ENCODE results near the gene HCN1.
"Not testable (repeated sequence)": the region's sequence is repeated elsewhere in the genome, so short reads cannot be mapped to it uniquely, and the experiment has no call there.

HCN1 gene

DNA sequence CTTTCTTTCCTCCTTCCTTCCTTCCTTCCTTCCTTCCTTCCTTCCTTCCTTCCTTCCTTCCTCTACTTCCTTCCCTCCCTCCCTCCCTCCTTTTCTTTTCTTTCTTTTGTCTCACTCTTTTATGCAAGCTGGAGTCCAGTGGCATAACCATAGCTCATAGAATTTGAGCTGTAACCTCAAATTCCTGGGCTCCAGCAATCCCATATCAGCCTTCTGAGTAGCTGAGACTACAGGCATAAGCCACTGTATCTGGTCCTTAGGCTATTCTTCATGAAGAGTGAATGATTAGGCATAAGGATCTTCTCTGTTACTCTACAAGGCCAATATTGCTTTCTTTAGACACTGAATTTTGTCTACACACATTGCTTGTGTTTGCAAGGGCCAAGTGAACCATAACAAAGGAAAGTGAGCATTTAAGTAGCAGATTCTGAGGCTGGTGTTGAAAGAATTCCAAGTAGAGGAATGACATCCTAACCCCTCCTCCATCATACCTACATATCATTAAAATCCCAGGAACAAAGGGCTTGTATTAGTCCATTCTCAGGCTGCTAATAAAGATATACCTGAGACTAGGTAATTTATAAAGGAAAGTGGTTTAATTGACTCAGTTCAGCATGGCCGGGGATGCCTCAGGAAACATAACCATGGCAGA is 293.2 kb downstream of the HCN1 start:
- Histone ChIP-seq H3K9me3 (ENCODE audit: control insufficient read depth, low read length) (no peaks in the 10 kb centered on the region), H3K27ac (ENCODE audit: insufficient read depth, low read depth, low read length, poor library complexity, severe bottlenecking) (no peak overlapping the region), H3K36me3 (ENCODE audit: control insufficient read depth, insufficient read depth, low read length) (no peaks in the 10 kb centered on the region), H3K27me3 (ENCODE audit: control insufficient read depth, insufficient read depth, low read length, poor library complexity, severe bottlenecking) (no peaks in the 10 kb centered on the region), H3K4me3 (ENCODE audit: insufficient read depth, low read depth, low read length) (no peak overlapping the region), H3K4me1 (ENCODE audit: control insufficient read depth, insufficient read depth, low read length) (peaks cover 4% of the 10 kb centered on the region)
- 86 to 94% methylated on average over 1 of the region's 1 CpG for WGBS, 2 experiments

DNA sequence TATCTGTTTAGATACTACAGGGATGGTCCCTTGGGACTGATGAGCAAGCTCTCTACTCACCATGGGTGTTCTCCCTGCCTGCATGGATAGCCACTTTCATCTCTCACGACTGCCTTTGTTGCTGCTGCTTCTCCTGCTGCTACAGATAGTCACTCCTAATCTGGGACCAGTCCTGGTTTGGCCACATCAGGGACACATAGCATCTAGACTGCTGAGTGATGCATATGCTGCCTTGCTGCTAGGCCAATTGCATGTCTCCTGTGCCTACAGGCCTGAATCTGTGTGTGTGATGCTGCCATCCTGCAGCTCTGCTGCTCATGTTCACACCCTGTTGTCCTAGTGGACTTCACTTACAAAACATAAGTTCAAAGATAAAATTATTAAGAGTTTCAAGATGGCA is 297.1 kb downstream of the HCN1 start:
- peaks cover 4% of the 10 kb centered on the region for H3K4me1 ChIP-seq (ENCODE audit: control insufficient read depth, insufficient read depth, low read length)
- no peaks in the 10 kb centered on the region for H3K27me3 ChIP-seq (ENCODE audit: control insufficient read depth, insufficient read depth, low read length, poor library complexity, severe bottlenecking)
- WGBS, 2 experiments: 15 to 17% methylated on average over 1 of the region's 1 CpG
- no peaks in the 10 kb centered on the region for H3K9me3 ChIP-seq (ENCODE audit: control insufficient read depth, low read length)
- H3K36me3 ChIP-seq (ENCODE audit: control insufficient read depth, insufficient read depth, low read length): no peaks in the 10 kb centered on the region
- no peak overlapping the region for H3K27ac ChIP-seq (ENCODE audit: insufficient read depth, low read depth, low read length, poor library complexity, severe bottlenecking)
- H3K4me3 ChIP-seq (ENCODE audit: insufficient read depth, low read depth, low read length): no peak overlapping the region

- H3K36me3 ChIP-seq (ENCODE audit: control insufficient read depth, insufficient read depth, low read length): no peaks in the 10 kb centered on the region
- 94 to 100% methylated on average over 4 to 5 of the region's 6 CpGs for WGBS, 2 experiments
- no peak overlapping the region for H3K4me3 ChIP-seq (ENCODE audit: insufficient read depth, low read depth, low read length)
- H3K9me3 ChIP-seq (ENCODE audit: control insufficient read depth, low read length): no peaks in the 10 kb centered on the region
- H3K4me1 ChIP-seq (ENCODE audit: control insufficient read depth, insufficient read depth, low read length): no peaks in the 10 kb centered on the region
- H3K27me3 ChIP-seq (ENCODE audit: control insufficient read depth, insufficient read depth, low read length, poor library complexity, severe bottlenecking): no peaks in the 10 kb centered on the region
- no peak overlapping the region for H3K27ac ChIP-seq (ENCODE audit: insufficient read depth, low read depth, low read length, poor library complexity, severe bottlenecking)
These were observed 310.7 kb downstream of the HCN1 start for GRCh38 chr5:45385321-45386058.

- Histone ChIP-seq H3K27ac (ENCODE audit: insufficient read depth, low read depth, low read length, poor library complexity, severe bottlenecking) (no peak overlapping the region), H3K4me1 (ENCODE audit: control insufficient read depth, insufficient read depth, low read length) (no peaks in the 10 kb centered on the region), H3K27me3 (ENCODE audit: control insufficient read depth, insufficient read depth, low read length, poor library complexity, severe bottlenecking) (no peaks in the 10 kb centered on the region), H3K36me3 (ENCODE audit: control insufficient read depth, insufficient read depth, low read length) (no peaks in the 10 kb centered on the region), H3K4me3 (ENCODE audit: insufficient read depth, low read depth, low read length) (no peak overlapping the region), H3K9me3 (ENCODE audit: control insufficient read depth, low read length) (no peaks in the 10 kb centered on the region)
- WGBS, 2 experiments: 97% methylated on average over 2 of the region's 2 CpGs; no CpG with 5 or more reads in 1 of the 2 experiments
These were observed 312.2 kb downstream of the HCN1 start for GRCh38 chr5:45383985-45384384.

GRCh38 chr5:45382583-45382982 is 313.6 kb downstream of the HCN1 start:
- Histone ChIP-seq H3K27me3 (ENCODE audit: control insufficient read depth, insufficient read depth, low read length, poor library complexity, severe bottlenecking) (no peaks in the 10 kb centered on the region), H3K9me3 (ENCODE audit: control insufficient read depth, low read length) (no peaks in the 10 kb centered on the region), H3K4me1 (ENCODE audit: control insufficient read depth, insufficient read depth, low read length) (no peaks in the 10 kb centered on the region), H3K4me3 (ENCODE audit: insufficient read depth, low read depth, low read length) (no peak overlapping the region), H3K27ac (ENCODE audit: insufficient read depth, low read depth, low read length, poor library complexity, severe bottlenecking) (no peak overlapping the region), H3K36me3 (ENCODE audit: control insufficient read depth, insufficient read depth, low read length) (no peaks in the 10 kb centered on the region)
- WGBS, 2 experiments: 100% methylated on average over 1 of the region's 2 CpGs; no CpG with 5 or more reads in 1 of the 2 experiments

GRCh38 chr5:45376417-45376816 is 319.8 kb downstream of the HCN1 start:
- no peaks in the 10 kb centered on the region for H3K36me3 ChIP-seq (ENCODE audit: control insufficient read depth, insufficient read depth, low read length)
- WGBS, 2 experiments: 89 to 91% methylated on average over 2 of the region's 2 CpGs
- no peak overlapping the region for H3K27ac ChIP-seq (ENCODE audit: insufficient read depth, low read depth, low read length, poor library complexity, severe bottlenecking)
- no peaks in the 10 kb centered on the region for H3K9me3 ChIP-seq (ENCODE audit: control insufficient read depth, low read length)
- no peak overlapping the region for H3K4me3 ChIP-seq (ENCODE audit: insufficient read depth, low read depth, low read length)
- H3K27me3 ChIP-seq (ENCODE audit: control insufficient read depth, insufficient read depth, low read length, poor library complexity, severe bottlenecking): no peaks in the 10 kb centered on the region
- H3K4me1 ChIP-seq (ENCODE audit: control insufficient read depth, insufficient read depth, low read length): no peaks in the 10 kb centered on the region

DNA sequence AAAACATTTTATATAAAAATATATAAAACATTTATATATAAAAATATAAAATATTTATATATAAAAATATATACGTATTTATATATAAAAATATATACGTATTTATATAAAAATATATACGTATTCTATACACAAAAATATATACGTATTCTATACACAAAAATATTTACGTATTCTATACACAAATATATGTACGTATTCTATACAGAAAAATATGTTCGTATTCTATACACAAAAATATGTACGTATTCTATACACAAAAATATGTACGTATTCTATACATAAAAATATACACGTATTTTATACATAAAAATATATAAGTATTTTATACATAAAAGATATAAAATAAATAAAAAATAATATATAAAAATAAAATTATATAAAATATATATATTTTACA is 323.6 kb downstream of the HCN1 start:
- Histone ChIP-seq H3K36me3 (ENCODE audit: control insufficient read depth, insufficient read depth, low read length) (no peaks in the 10 kb centered on the region), H3K4me3 (ENCODE audit: insufficient read depth, low read depth, low read length) (no peak overlapping the region), H3K27me3 (ENCODE audit: control insufficient read depth, insufficient read depth, low read length, poor library complexity, severe bottlenecking) (no peaks in the 10 kb centered on the region), H3K9me3 (ENCODE audit: control insufficient read depth, low read length) (no peaks in the 10 kb centered on the region), H3K27ac (ENCODE audit: insufficient read depth, low read depth, low read length, poor library complexity, severe bottlenecking) (no peak overlapping the region), H3K4me1 (ENCODE audit: control insufficient read depth, insufficient read depth, low read length) (no peaks in the 10 kb centered on the region)
- 97 to 100% methylated on average over 1 to 4 of the region's 10 CpGs for WGBS, 2 experiments

DNA sequence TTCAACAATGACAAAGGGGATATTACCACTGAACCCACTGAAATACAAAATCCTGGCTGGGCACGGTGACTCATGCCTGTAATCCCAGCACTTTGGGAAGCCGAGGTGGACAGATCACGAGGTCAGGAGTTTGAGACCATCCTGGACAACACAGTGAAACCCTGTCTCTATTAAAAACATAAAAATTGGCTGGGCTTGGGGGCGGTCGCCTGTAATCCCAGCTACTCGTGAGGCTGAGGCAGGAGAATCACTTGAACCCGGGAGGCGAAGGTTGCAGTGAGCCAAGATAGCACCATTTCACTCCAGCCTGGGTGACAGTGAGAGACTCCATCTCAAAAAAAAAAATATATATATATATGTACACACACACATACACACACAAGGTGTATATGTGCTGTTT is 324.8 kb downstream of the HCN1 start:
- H3K4me3 ChIP-seq (ENCODE audit: insufficient read depth, low read depth, low read length): not testable (repeated sequence)
- 88 to 98% methylated on average over 8 of the region's 8 CpGs for WGBS, 2 experiments

GRCh38 chr5:45355189-45355992 is 340.8 kb downstream of the HCN1 start:
- WGBS, 2 experiments: 96 to 99% methylated on average over 3 of the region's 3 CpGs
- no peaks in the 10 kb centered on the region for H3K9me3 ChIP-seq (ENCODE audit: control insufficient read depth, low read length)
- H3K4me3 ChIP-seq (ENCODE audit: insufficient read depth, low read depth, low read length): no peak overlapping the region
- no peaks in the 10 kb centered on the region for H3K36me3 ChIP-seq (ENCODE audit: control insufficient read depth, insufficient read depth, low read length)
- no peaks in the 10 kb centered on the region for H3K4me1 ChIP-seq (ENCODE audit: control insufficient read depth, insufficient read depth, low read length)
- no peaks in the 10 kb centered on the region for H3K27me3 ChIP-seq (ENCODE audit: control insufficient read depth, insufficient read depth, low read length, poor library complexity, severe bottlenecking)
- H3K27ac ChIP-seq (ENCODE audit: insufficient read depth, low read depth, low read length, poor library complexity, severe bottlenecking): no peak overlapping the region

More for the DNA sequence above, 324.8 kb downstream of the HCN1 start:
- not testable (repeated sequence) for H3K27ac ChIP-seq (ENCODE audit: insufficient read depth, low read depth, low read length, poor library complexity, severe bottlenecking); H3K9me3 ChIP-seq (ENCODE audit: control insufficient read depth, low read length); H3K36me3 ChIP-seq (ENCODE audit: control insufficient read depth, insufficient read depth, low read length); H3K4me1 ChIP-seq (ENCODE audit: control insufficient read depth, insufficient read depth, low read length); H3K27me3 ChIP-seq (ENCODE audit: control insufficient read depth, insufficient read depth, low read length, poor library complexity, severe bottlenecking)

GRCh38 chr5:45336464-45336863 is 359.7 kb downstream of the HCN1 start:
- H3K9me3 ChIP-seq (ENCODE audit: control insufficient read depth, low read length): no peaks in the 10 kb centered on the region
- 89 to 97% methylated on average over 2 of the region's 2 CpGs for WGBS, 2 experiments
- H3K36me3 ChIP-seq (ENCODE audit: control insufficient read depth, insufficient read depth, low read length): no peaks in the 10 kb centered on the region
- H3K4me1 ChIP-seq (ENCODE audit: control insufficient read depth, insufficient read depth, low read length): no peaks in the 10 kb centered on the region
- H3K27ac ChIP-seq (ENCODE audit: insufficient read depth, low read depth, low read length, poor library complexity, severe bottlenecking): no peak overlapping the region
- no peaks in the 10 kb centered on the region for H3K27me3 ChIP-seq (ENCODE audit: control insufficient read depth, insufficient read depth, low read length, poor library complexity, severe bottlenecking)
- H3K4me3 ChIP-seq (ENCODE audit: insufficient read depth, low read depth, low read length): no peak overlapping the region
